Glutamatergic neuron (in vitro differentiated cells): ENCODE data around the gene TRPV5. TPM values are rescaled to one million over a fixed set of nuclear protein-coding genes. Genes with fewer than 3 reads are reported as not detected.

Source experiments
- DNase-seq: peaks from one replicate; pipeline ENCODE4 v3.0.0; 2022
- H3K27ac Mint-ChIP-seq: one replicate; pipeline ENCODE4 v1.8.0; 2020; ENCODE audit warnings: mild to moderate bottlenecking, mixed read lengths, inconsistent platforms; ENCODE audit not compliant: unreplicated experiment
- H3K27me3 Mint-ChIP-seq: one replicate; pipeline ENCODE4 v1.8.0; 2020; ENCODE audit warnings: mild to moderate bottlenecking, moderate library complexity, mixed read lengths, inconsistent platforms; ENCODE audit not compliant: unreplicated experiment
- H3K36me3 Mint-ChIP-seq: one replicate; pipeline ENCODE4 v1.8.0; 2020; ENCODE audit warnings: mild to moderate bottlenecking, mixed read lengths, inconsistent platforms; ENCODE audit not compliant: unreplicated experiment
- H3K4me1 Mint-ChIP-seq: one replicate; pipeline ENCODE4 v1.8.0; 2020; ENCODE audit warnings: mild to moderate bottlenecking, low read depth, mixed read lengths, inconsistent platforms; ENCODE audit not compliant: unreplicated experiment
- H3K4me3 Mint-ChIP-seq: one replicate; pipeline ENCODE4 v1.8.0; 2020; ENCODE audit warnings: mild to moderate bottlenecking, mixed read lengths, inconsistent platforms; ENCODE audit not compliant: unreplicated experiment
- H3K9me3 Mint-ChIP-seq: one replicate; pipeline ENCODE4 v1.8.0; 2020; ENCODE audit warnings: mild to moderate bottlenecking, moderate library complexity, mixed read lengths, inconsistent platforms; ENCODE audit not compliant: unreplicated experiment
- total RNA-seq: library from RNA; stranded (reverse); fragmentation: NEBNext Ultra II Directional; extraction: Animal tissue kit (Norgen Biotek cat#: 25700); gene quantifications from one replicate; pipeline ENCODE4 v1.2.1, GENCODE V29; 2021; ENCODE audit not compliant: unreplicated experiment
- TF ChIP-seq, protein P1 (sequence below): fragments of 200-600 bp; sonication (generic); IDR thresholded peaks from one replicate; pipeline ENCODE4 v1.5.0; 2021; ENCODE audit not compliant: partially characterized antibody, unreplicated experiment

TRPV5 gene
- total RNA-seq, 1 donor from 2014 or later = 0.15 TPM

DNA sequence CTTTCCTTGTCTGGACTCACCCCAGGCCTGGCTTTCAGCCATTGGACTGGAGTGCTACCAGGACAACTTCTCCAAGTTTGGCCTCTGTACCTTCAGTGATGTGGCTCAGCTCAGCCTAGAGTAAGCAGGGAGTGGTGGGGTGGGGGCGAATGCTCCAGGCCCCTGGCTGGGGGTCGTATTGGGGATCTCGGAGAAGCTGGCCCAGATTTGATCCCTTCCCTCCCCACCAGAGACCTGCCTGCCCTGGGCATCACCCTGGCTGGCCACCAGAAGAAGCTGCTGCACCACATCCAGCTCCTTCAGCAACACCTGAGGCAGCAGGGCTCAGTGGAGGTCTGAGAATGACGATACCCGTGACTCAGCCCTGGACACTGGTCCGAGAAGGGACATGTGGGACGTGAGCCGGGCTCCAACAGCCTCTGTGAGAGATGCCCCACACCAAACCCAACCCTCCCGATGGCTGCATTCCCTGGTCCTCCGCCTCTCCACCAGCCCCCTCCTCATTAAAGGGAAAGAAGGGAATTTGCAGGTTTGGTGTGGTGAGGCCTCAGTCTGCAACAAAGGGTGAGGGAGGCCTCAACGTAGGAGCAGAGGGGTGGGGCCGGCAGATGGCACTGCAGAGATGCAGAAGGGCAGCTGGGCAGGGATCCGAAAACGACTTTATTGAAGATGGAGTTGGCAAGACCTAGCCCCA is 62.8 kb downstream of the TRPV5 start:
- Mint-ChIP-seq H3K9me3 (peaks cover 6% of the 10 kb centered on the region), H3K4me3 (no peak overlapping the region), H3K27ac (no peak overlapping the region), H3K27me3 (peaks cover 8% of the 10 kb centered on the region), H3K36me3 (peaks cover 19% of the 10 kb centered on the region), H3K4me1 (no peaks in the 10 kb centered on the region)
- DNase-seq = no peak
- TF ChIP-seq, protein P1, sequence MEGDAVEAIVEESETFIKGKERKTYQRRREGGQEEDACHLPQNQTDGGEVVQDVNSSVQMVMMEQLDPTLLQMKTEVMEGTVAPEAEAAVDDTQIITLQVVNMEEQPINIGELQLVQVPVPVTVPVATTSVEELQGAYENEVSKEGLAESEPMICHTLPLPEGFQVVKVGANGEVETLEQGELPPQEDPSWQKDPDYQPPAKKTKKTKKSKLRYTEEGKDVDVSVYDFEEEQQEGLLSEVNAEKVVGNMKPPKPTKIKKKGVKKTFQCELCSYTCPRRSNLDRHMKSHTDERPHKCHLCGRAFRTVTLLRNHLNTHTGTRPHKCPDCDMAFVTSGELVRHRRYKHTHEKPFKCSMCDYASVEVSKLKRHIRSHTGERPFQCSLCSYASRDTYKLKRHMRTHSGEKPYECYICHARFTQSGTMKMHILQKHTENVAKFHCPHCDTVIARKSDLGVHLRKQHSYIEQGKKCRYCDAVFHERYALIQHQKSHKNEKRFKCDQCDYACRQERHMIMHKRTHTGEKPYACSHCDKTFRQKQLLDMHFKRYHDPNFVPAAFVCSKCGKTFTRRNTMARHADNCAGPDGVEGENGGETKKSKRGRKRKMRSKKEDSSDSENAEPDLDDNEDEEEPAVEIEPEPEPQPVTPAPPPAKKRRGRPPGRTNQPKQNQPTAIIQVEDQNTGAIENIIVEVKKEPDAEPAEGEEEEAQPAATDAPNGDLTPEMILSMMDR = no peak

DNA sequence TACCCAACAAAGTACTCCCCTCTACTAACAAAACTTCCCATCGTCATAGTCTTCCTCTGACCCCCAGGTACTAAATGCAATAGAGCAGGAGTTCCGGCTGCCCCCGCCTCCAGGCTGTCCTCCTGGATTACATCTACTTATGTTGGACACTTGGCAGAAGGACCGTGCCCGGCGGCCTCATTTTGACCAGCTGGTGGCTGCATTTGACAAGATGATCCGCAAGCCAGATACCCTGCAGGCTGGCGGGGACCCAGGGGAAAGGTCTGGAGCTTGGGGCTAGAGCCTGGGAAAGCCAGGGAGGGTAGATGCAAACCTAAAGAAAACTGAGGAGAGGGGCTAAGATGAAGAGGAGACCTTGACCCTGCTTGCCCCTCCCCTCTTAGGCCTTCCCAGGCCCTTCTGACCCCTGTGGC is 63.4 kb downstream of the TRPV5 start:
- TF ChIP-seq, protein P1 = no peak
- H3K4me1 Mint-ChIP-seq = no peaks in the 10 kb centered on the region
- H3K27me3 Mint-ChIP-seq = peaks cover 8% of the 10 kb centered on the region
- no peak for DNase-seq
- H3K36me3 Mint-ChIP-seq = peaks cover 17% of the 10 kb centered on the region
- peaks cover 4% of the 10 kb centered on the region for H3K9me3 Mint-ChIP-seq
- H3K4me3 Mint-ChIP-seq = no peak overlapping the region
- no peak overlapping the region for H3K27ac Mint-ChIP-seq

DNA sequence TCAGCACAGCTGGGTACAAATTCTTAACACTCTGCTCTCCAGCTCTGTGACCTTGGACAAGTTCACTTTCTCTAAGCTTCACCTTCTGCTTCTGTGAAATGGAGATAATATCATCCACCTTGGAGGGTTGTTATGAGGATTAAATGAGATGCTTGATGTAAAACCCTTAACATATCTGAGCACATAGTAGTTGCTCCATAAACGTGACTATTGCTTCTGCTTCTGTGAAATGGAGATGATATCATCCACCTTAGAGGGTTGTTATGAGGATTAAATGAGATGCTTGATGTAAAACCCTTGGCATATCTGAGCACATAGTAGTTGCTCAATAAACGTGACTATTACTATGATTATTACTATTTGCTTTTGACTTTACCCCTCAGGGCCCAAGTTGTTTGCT is 64.1 kb downstream of the TRPV5 start:
- no peak for DNase-seq
- no peak overlapping the region for H3K4me3 Mint-ChIP-seq
- peaks cover 4% of the 10 kb centered on the region for H3K9me3 Mint-ChIP-seq
- peaks cover 11% of the 10 kb centered on the region for H3K36me3 Mint-ChIP-seq
- H3K4me1 Mint-ChIP-seq = no peaks in the 10 kb centered on the region
- H3K27ac Mint-ChIP-seq = no peak overlapping the region
- TF ChIP-seq, protein P1 = no peak
- peaks cover 8% of the 10 kb centered on the region for H3K27me3 Mint-ChIP-seq

DNA sequence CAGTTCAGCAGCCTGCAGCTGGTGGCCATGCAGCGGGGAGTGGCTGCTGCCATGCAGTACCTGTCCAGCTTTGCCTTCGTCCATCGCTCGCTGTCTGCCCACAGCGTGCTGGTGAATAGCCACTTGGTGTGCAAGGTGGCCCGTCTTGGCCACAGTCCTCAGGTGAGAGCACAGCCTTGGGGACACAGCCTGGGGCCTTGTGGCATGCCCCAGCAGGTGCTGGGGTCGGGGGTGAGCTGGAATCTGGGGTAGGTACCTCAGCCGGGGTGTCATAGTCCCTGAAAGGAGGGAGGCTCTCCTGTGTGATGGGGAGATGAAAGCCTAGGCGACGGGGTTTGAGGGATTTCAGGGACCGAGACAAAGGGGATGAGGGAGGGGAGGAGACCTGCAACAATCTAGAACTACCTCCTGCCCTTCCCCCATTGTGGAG is 64.5 kb downstream of the TRPV5 start:
- Mint-ChIP-seq H3K4me1 (no peaks in the 10 kb centered on the region), H3K4me3 (no peak overlapping the region), H3K36me3 (peaks cover 7% of the 10 kb centered on the region), H3K9me3 (peaks cover 4% of the 10 kb centered on the region), H3K27ac (no peak overlapping the region), H3K27me3 (peaks cover 6% of the 10 kb centered on the region)
- TF ChIP-seq, protein P1 = no peak
- no peak for DNase-seq

DNA sequence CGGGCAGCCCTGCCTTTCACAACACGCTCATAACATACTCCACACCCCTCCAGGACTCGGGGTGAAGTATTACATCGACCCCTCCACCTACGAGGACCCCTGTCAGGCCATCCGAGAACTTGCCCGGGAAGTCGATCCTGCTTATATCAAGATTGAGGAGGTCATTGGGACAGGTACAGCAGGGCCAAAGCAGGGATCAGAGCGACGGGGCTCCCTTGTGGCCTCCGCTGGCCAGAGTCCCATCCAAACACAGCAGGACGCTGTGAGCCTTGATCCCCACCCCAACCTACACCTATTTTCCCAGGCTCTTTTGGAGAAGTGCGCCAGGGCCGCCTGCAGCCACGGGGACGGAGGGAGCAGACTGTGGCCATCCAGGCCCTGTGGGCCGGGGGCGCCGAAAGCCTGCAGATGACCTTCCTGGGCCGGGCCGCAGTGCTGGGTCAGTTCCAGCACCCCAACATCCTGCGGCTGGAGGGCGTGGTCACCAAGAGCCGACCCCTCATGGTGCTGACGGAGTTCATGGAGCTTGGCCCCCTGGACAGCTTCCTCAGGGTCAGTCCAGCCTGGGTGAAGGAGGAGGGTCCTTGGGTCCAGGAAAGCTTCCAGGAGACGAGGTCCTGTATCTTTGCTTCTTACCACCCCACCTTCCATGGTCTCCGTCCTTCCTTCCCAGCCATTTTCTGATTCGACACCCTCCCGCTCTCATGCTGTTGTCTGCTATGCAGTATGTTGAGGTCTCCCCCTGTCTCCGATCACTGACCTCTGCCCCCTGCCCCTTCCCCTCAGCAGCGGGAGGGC is 65.2 kb downstream of the TRPV5 start:
- TF ChIP-seq, protein P1 = no peak
- Mint-ChIP-seq H3K36me3 (peaks cover under 1% of the 10 kb centered on the region), H3K4me3 (no peak overlapping the region), H3K27ac (no peak overlapping the region), H3K9me3 (peaks cover 1% of the 10 kb centered on the region), H3K27me3 (peaks cover 6% of the 10 kb centered on the region), H3K4me1 (no peaks in the 10 kb centered on the region)
- DNase-seq = no peak
